NCI-H774 (cell line): ENCODE data around the gene RBM4.

Experiments used
- DNase-seq: peaks from one replicate; lab custom pipeline; 2025; lab: John Stamatoyannopoulos, UW

Gene RBM4

GRCh38 chr11:66653123-66653522, 14.6 kb downstream of the RBM4 start:
- no peak for DNase-seq

- DNase-seq = no peak
These were observed 21.3 kb downstream of the RBM4 start for GRCh38 chr11:66659763-66660162.

- no peak for DNase-seq
These were observed 25.3 kb downstream of the RBM4 start for GRCh38 chr11:66663741-66664296.

- DNase-seq = no peak
These were observed 26.9 kb downstream of the RBM4 start for GRCh38 chr11:66665369-66665768.

- no peak for DNase-seq
These were observed 32.3 kb downstream of the RBM4 start for GRCh38 chr11:66670816-66671215.

GRCh38 chr11:66674964-66675602, 36.6 kb downstream of the RBM4 start:
- DNase-seq = no peak

GRCh38 chr11:66676282-66676919, 37.9 kb downstream of the RBM4 start:
- DNase-seq = no peak

GRCh38 chr11:66676931-66677598, 38.6 kb downstream of the RBM4 start:
- no peak for DNase-seq

- peak; percentile 97 for DNase-seq
These were observed 39.3 kb downstream of the RBM4 start, which contains the start of gene RBM4B for GRCh38 chr11:66677599-66678375. RBM4B (minus strand) TSS chr11:66677887; CDS start chr11:66677079, 808 bp downstream.

- DNase-seq = no peak
These were observed 42.6 kb downstream of the RBM4 start for GRCh38 chr11:66680966-66681645.

GRCh38 chr11:66683877-66684276, 45.4 kb downstream of the RBM4 start:
- no peak for DNase-seq

GRCh38 chr11:66684635-66685034, 46.1 kb downstream of the RBM4 start:
- DNase-seq = no peak

GRCh38 chr11:66685276-66686099, 47.0 kb downstream of the RBM4 start:
- no peak for DNase-seq

- no peak for DNase-seq
These were observed 47.7 kb downstream of the RBM4 start for GRCh38 chr11:66686100-66686785.

GRCh38 chr11:66686801-66687750, 48.6 kb downstream of the RBM4 start:
- DNase-seq = no peak

- no peak for DNase-seq
These were observed 49.4 kb downstream of the RBM4 start for GRCh38 chr11:66687831-66688281.

- no peak for DNase-seq
These were observed 50.3 kb downstream of the RBM4 start for GRCh38 chr11:66688561-66689534.
